ENCODE results near the gene EEA1.

The EEA1 gene

DNA sequence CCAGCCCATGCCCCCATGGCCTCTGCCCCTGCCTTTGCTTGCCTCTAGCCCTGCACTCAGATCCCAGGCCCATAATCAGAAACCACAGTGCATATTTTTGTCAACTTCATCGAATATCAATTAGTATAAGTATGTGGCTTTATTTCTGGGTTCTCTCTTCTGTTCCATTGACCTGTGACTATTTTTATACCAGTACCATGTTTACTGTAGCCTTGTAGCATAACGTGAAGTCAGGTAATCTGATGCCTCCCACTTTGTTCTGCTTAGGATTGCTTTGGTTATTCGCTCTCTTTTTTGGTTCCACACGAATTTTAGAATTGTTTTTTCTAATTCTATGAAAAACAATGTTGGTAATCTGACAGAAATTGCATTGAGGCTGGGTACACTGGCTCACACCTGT is 14.9 kb downstream of the EEA1 start:
- DNase-seq (ENCODE audit: extremely low spot score) = no peak
- ChIA-PET POLR2A (no interaction called here), CTCF (interaction anchor here (1.6 kb wide), 1 partner anchor 14 kb away, joined by 4 read pairs; no protein-coding TSS in a partner anchor)
- no peak for TF ChIP-seq CTCF (IDR thresholded peaks at IDR 0.05; ENCODE audit: control extremely low read depth, extremely low read depth, low read depth, missing control alignments)

DNA sequence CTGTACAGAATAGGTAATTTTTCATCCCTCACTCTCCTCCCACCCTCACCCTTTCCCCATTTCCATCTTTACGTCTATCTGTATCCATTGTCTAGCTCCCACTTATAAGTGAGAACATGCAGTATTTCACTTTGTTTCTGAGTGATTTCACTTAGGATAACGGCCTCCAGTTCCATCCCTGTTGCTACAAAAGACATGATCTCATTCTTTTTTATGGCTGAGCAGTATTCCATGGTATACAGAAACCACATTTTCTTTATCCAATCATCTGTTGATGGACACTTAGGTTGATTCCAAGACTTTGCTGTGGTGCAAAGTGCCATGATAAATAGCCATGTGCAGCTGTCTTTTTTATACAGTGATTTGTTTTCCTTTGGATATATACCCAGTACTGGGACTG is 16.4 kb downstream of the EEA1 start:
- no peak for TF ChIP-seq CTCF (IDR thresholded peaks at IDR 0.05; ENCODE audit: control extremely low read depth, extremely low read depth, low read depth, missing control alignments)
- ChIA-PET CTCF (no interaction called here), POLR2A (no interaction called here)
- no peak for DNase-seq (ENCODE audit: extremely low spot score)

DNA sequence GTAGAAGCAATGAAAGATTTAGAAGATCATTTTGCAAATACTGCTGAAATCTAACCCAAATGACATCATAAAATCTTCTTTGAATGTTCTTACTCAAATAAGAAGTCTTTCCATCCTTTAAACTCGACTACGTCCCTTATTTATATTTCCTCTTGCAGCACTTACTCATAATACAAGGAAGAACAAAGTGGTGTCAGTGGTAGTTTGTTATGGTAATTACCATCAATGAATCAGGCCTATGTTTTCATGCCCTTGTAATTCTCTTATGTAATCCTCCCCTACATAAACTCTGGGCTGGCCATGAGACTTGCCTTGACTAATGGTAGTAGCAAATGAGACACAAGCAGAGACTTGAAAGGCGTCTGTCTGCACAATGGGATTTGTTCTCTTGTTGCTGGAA is 17.0 kb downstream of the EEA1 start:
- CTCF ChIA-PET = no interaction called here
- no peak for TF ChIP-seq CTCF (IDR thresholded peaks at IDR 0.05; ENCODE audit: control extremely low read depth, extremely low read depth, low read depth, missing control alignments)
- DNase-seq (ENCODE audit: extremely low spot score) = no peak
- POLR2A ChIA-PET = no interaction called here

DNA sequence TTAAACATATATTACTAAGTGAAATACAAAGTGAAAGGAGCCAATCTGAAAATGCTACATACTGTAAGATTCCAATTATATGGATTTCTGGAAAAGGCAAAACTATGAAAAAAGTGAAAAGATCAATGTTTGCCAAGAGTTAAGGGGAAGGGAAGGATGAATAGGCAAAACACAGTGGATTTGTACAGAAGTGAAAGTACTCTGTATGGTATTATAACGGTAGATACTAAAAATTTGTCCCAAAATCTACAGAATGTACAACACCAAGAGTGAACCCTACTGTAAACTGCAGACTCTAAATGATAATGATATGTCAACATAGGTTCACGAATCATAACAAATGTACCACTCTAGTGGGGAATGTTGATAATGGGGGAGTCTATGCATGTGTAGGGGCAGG is 17.8 kb downstream of the EEA1 start:
- ChIA-PET POLR2A (no interaction called here), CTCF (interaction anchor here (0.5 to 2.4 kb wide), 5 partner anchors 14 to 93 kb away, joined by 3 to 9 read pairs (median 4); no protein-coding TSS in a partner anchor)
- DNase-seq (ENCODE audit: extremely low spot score) = no peak
- TF ChIP-seq CTCF (IDR thresholded peaks at IDR 0.05; ENCODE audit: control extremely low read depth, extremely low read depth, low read depth, missing control alignments) = no peak

DNA sequence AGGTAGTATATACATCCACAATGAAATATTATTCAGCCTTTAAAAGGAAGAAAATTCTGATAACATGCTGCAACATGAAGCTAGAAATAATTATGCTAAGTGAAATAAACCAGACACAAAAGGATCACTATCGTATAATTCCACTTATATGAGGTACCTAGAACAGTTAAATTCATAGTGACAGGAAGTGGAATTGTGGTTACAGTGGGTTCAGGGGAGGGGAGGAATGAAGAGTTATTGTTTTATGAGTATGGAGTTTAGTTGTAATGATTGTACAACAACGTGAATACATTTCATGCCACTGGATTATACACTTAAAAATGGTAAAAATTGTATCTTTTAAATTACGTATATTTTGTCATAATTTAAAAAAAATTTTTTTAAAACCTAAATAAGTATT is 21.0 kb downstream of the EEA1 start:
- no peak for TF ChIP-seq CTCF (IDR thresholded peaks at IDR 0.05; ENCODE audit: control extremely low read depth, extremely low read depth, low read depth, missing control alignments)
- DNase-seq (ENCODE audit: extremely low spot score) = no peak
- ChIA-PET POLR2A (no interaction called here), CTCF (interaction anchor here (1.7 kb wide), 1 partner anchor 11 kb away, joined by 3 read pairs; no protein-coding TSS in a partner anchor)

- no peak for DNase-seq (ENCODE audit: extremely low spot score)
- ChIA-PET CTCF (interaction anchor here (0.7 to 1.5 kb wide), 3 partner anchors 16 to 336 kb away, joined by 3 to 4 read pairs (median 3); no protein-coding TSS in a partner anchor), POLR2A (no interaction called here)
- no peak for TF ChIP-seq CTCF (IDR thresholded peaks at IDR 0.05; ENCODE audit: control extremely low read depth, extremely low read depth, low read depth, missing control alignments)
These were observed 23.1 kb downstream of the EEA1 start for GRCh38 chr12:92905811-92906554.

All from GM10248 (cell line).